K562 (cell line): Measurements from ENCODE around the gene SEZ6. TPM values are rescaled to one million over a fixed set of nuclear protein-coding genes. Genes with fewer than 3 reads are reported as not detected.

Experiments used
- BCLAF1 ChIP-seq, 2 experiments: fragments of 450-650 bp in 1 of 2; IDR thresholded peaks; 2 replicates each; pipeline ENCODE4 v1.6.1; 2011 to 2017; ENCODE audit warnings: low read depth in 2 of 2, antibody characterized with exemption in 1 of 2, borderline replicate concordance in 1 of 2, low read length in 1 of 2, mild to moderate bottlenecking in 1 of 2, mixed read lengths in 1 of 2; ENCODE audit not compliant: control insufficient read depth in 1 of 2
- CBFA2T2 ChIP-seq: fragments of 450-650 bp; conservative IDR thresholded peaks from 2 replicates; pipeline ENCODE4 v1.6.1; 2017; ENCODE audit warnings: mild to moderate bottlenecking
- CREBBP ChIP-seq: IDR thresholded peaks from one replicate; pipeline ENCODE4 v1.6.1; 2012; ENCODE audit warnings: low read depth, mild to moderate bottlenecking, control low read depth, inconsistent platforms, low read length
- GABPB1 ChIP-seq: sonication (generic); formaldehyde crosslinking; IDR thresholded peaks from 2 replicates; pipeline ENCODE4 v1.8.0; 2022; ENCODE audit warnings: mild to moderate bottlenecking, missing genetic modification reagents
- HDAC8 ChIP-seq: fragments of 450-650 bp; IDR thresholded peaks from 2 replicates; pipeline ENCODE4 v1.6.1; 2016; ENCODE audit warnings: mild to moderate bottlenecking, missing genetic modification characterization, moderate library complexity, missing compliant biosample characterization
- IRF2 ChIP-seq: sonication (generic); formaldehyde crosslinking; IDR thresholded peaks from 2 replicates; pipeline ENCODE4 v1.8.1; 2022; ENCODE audit warnings: mild to moderate bottlenecking, missing genetic modification reagents
- KLF13 ChIP-seq: fragments of 450-650 bp; IDR thresholded peaks from 2 replicates; pipeline ENCODE4 v1.6.1; 2016; ENCODE audit warnings: missing genetic modification characterization, low read depth, mild to moderate bottlenecking, missing compliant biosample characterization, moderate library complexity, borderline replicate concordance
- KLF16 ChIP-seq: IDR thresholded peaks from 2 replicates; pipeline ENCODE4 v1.6.1; 2016; ENCODE audit warnings: antibody characterized with exemption
- NFIX ChIP-seq: fragments of 250-450 bp; sonication (Bioruptor Pico); IDR thresholded peaks from 2 replicates; pipeline ENCODE4 v1.4.0; 2020; ENCODE audit warnings: low read depth, mild to moderate bottlenecking, moderate library complexity
- RBM17 ChIP-seq: fragments of 200-400 bp; formaldehyde crosslinking; IDR thresholded peaks from 2 replicates; pipeline ENCODE4 v1.6.1; 2017; ENCODE audit warnings: low read depth, mild to moderate bottlenecking, low read length, borderline replicate concordance
- RNF219 ChIP-seq: fragments of 250-450 bp; sonication (Bioruptor Pico); IDR thresholded peaks from 2 replicates; pipeline ENCODE4 v1.5.0; 2022; ENCODE audit warnings: mild to moderate bottlenecking
- TAF15 ChIP-seq: fragments of 200-400 bp; formaldehyde crosslinking; IDR thresholded peaks from 2 replicates; pipeline ENCODE4 v1.6.1; 2017; ENCODE audit warnings: mild to moderate bottlenecking, low read depth, low read length, moderate library complexity
- TAL1 ChIP-seq: fragments of 450-650 bp; IDR thresholded peaks from 2 replicates; pipeline ENCODE4 v1.6.1; 2016; ENCODE audit warnings: mild to moderate bottlenecking
- TEAD4 ChIP-seq, 2 experiments: sonication (generic) in 1 of 2; formaldehyde crosslinking in 1 of 2; IDR thresholded peaks; 2 replicates each; pipeline versions ENCODE4 v1.6.1 to v1.8.0; 2012 to 2022; ENCODE audit warnings: borderline replicate concordance in 1 of 2, inconsistent platforms in 1 of 2, low read length in 1 of 2, mild to moderate bottlenecking in 1 of 2, missing genetic modification reagents in 1 of 2
- TSC22D4 ChIP-seq: fragments of 450-650 bp; IDR thresholded peaks from 2 replicates; pipeline ENCODE4 v1.6.1; 2016; ENCODE audit warnings: missing genetic modification characterization, missing biosample characterization, control low read depth
- ZNF165 ChIP-seq: fragments of 250-450 bp; sonication (Bioruptor Pico); IDR thresholded peaks from 2 replicates; pipeline ENCODE4 v1.4.0; 2020; ENCODE audit warnings: borderline replicate concordance
- ZNF311 ChIP-seq: fragments of 250-450 bp; sonication (Bioruptor Pico); IDR thresholded peaks from 2 replicates; pipeline ENCODE4 v1.4.0; 2020; ENCODE audit warnings: mild to moderate bottlenecking, moderate library complexity
- ZNF324 ChIP-seq: fragments of 250-450 bp; sonication (Bioruptor Pico); IDR thresholded peaks from 2 replicates; pipeline ENCODE4 v1.4.0; 2020; ENCODE audit warnings: mild to moderate bottlenecking
- ZNF79 ChIP-seq: fragments of 250-450 bp; sonication (Bioruptor Pico); IDR thresholded peaks from 2 replicates; pipeline ENCODE4 v1.4.0; 2020; ENCODE audit warnings: low read depth, mild to moderate bottlenecking, moderate library complexity
- ZNF830 ChIP-seq: fragments of 250-450 bp; sonication (Bioruptor Pico); IDR thresholded peaks from 2 replicates; pipeline ENCODE4 v1.5.0; 2021; ENCODE audit warnings: mild to moderate bottlenecking
- polyA plus RNA-seq, 8 experiments: library from polyadenylated mRNA; depleted of rRNA in 4 of 8; stranded (reverse) in 5 of 8; unstranded in 3 of 8; fragments of >200 nt; fragmentation: Nextera tagmentation in 2 of 8; fragmentation: Illumina TruSeq in 1 of 8; extraction: Ambion mirVana in 2 of 8; extraction: Trizol in 1 of 8; gene quantifications; 2 replicates each; pipeline versions ENCODE4 v1.2.1 to v1.2.3, GENCODE V29; 2011 to 2014; ENCODE audit warnings: inconsistent platforms in 1 of 8, missing spikeins in 1 of 8
- total RNA-seq, 7 experiments: library from RNA; depleted of rRNA in 6 of 7; stranded (reverse); fragments of >200 nt in 6 of 7; fragmentation: Illumina TruSeq in 2 of 7; extraction: Trizol in 2 of 7; gene quantifications; 2 replicates each; pipeline versions ENCODE4 v1.2.1 to v1.2.3, GENCODE V29; 2011 to 2021; ENCODE audit warnings: low replicate concordance in 1 of 7
- TF ChIP-seq, protein P1 (sequence below), 2 experiments: fragments of 450-650 bp in 1 of 2; sonication (generic) in 1 of 2; formaldehyde crosslinking; conservative IDR thresholded peaks; 2 replicates each; pipeline versions ENCODE4 v1.4.0 to v1.8.1; 2020 to 2022; ENCODE audit warnings: mild to moderate bottlenecking in 1 of 2, missing genetic modification reagents in 1 of 2

Gene SEZ6
- total and polyA plus RNA-seq, 9 of the 15 experiments (the other 6 are each of a cell fraction or from before 2014, with no cell fraction given) = not detected

GRCh38 chr17:28951991-28952975 is 53.5 kb downstream of the SEZ6 start (continued):
- TF ChIP-seq BCLAF1 (IDR thresholded peaks at IDR 0.05; ENCODE audit: borderline replicate concordance in 1 of 2, control insufficient read depth in 1 of 2, low read depth in 2 of 2, low read length in 1 of 2) (0 out of 4 replicates have a peak, but pooled peaks of 1 of the 2 experiments have one; percentile 75), GABPB1 (CRISPR knock-in tag) (peak; percentile 88), CBFA2T2 (no peak), ZNF324 (CRISPR knock-in tag) (no peak), IRF2 (CRISPR knock-in tag) (no peak), TSC22D4 (no peak), TEAD4 (IDR thresholded peaks at IDR 0.05; ENCODE audit: low read length) (no peak; the same call in 1 of the 2 replicates), TEAD4 (CRISPR knock-in tag; IDR thresholded peaks at IDR 0.05; ENCODE audit: borderline replicate concordance) (no peak), TAF15 (no peak), CREBBP (no peak), HDAC8 (peak; percentile 89; the same call in 1 of the 2 replicates), KLF13 (tag) (peak; percentile 91), ZNF79 (CRISPR knock-in tag) (no peak), ZNF165 (no peak), RBM17 (no peak), TAL1 (no peak), KLF16 (no peak), ZNF830 (CRISPR knock-in tag) (no peak), NFIX (no peak), ZNF311 (0 out of 2 replicates have a peak, but pooled peaks have one; percentile 81), RNF219 (CRISPR knock-in tag) (no peak)
- TF ChIP-seq, protein P1, sequence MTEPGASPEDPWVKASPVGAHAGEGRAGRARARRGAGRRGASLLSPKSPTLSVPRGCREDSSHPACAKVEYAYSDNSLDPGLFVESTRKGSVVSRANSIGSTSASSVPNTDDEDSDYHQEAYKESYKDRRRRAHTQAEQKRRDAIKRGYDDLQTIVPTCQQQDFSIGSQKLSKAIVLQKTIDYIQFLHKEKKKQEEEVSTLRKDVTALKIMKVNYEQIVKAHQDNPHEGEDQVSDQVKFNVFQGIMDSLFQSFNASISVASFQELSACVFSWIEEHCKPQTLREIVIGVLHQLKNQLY (CRISPR knock-in tag; conservative IDR thresholded peaks at IDR 0.05) = peak in 1 of 2 experiments; percentile 85; a peak in 1 of 4 replicates
